Liver (tissue), 9 donors: Measurements from ENCODE around the gene GPR173. TPM values are rescaled to one million over a fixed set of nuclear protein-coding genes. Genes with fewer than 3 reads are reported as not detected.

ENCODE experiments used
- DNase-seq: peaks from one replicate; pipeline ENCODE4 v3.0.0-alpha.2; 2017; ENCODE audit warnings: low spot score
- H3K27ac ChIP-seq, 2 donors: one replicate each; pipeline ENCODE4 v1.7.0; 2013; ENCODE audit warnings: inconsistent platforms in 2 of 2, low read length in 2 of 2, control low read depth in 1 of 2, low read depth in 1 of 2, mild to moderate bottlenecking in 1 of 2
- H3K27me3 ChIP-seq, 4 donors: one replicate each; pipeline versions ENCODE4 v1.6.1 to v1.7.0; 2013; ENCODE audit warnings: low read length in 3 of 4, inconsistent platforms in 1 of 4, mild to moderate bottlenecking in 1 of 4, moderate library complexity in 1 of 4; ENCODE audit not compliant: control insufficient read depth in 4 of 4, insufficient read depth in 4 of 4
- H3K36me3 ChIP-seq, 4 donors: one replicate each; pipeline versions ENCODE4 v1.6.1 to v1.7.0; 2013; ENCODE audit warnings: low read length in 3 of 4, mild to moderate bottlenecking in 3 of 4, low read depth in 1 of 4, moderate library complexity in 1 of 4; ENCODE audit not compliant: control insufficient read depth in 4 of 4, insufficient read depth in 3 of 4
- H3K4me1 ChIP-seq, 4 donors: one replicate each; pipeline versions ENCODE4 v1.6.1 to v1.7.0; 2013; ENCODE audit warnings: low read length in 3 of 4, mild to moderate bottlenecking in 3 of 4, moderate library complexity in 1 of 4; ENCODE audit not compliant: control insufficient read depth in 4 of 4, insufficient read depth in 4 of 4
- H3K4me3 ChIP-seq, 3 donors: one replicate each; pipeline versions ENCODE4 v1.6.1 to v1.7.0; 2013; ENCODE audit warnings: low read length in 3 of 3, control low read depth in 1 of 3, low read depth in 1 of 3, mild to moderate bottlenecking in 1 of 3
- H3K9ac ChIP-seq, 2 donors: one replicate each; pipeline ENCODE4 v1.7.0; 2013; ENCODE audit warnings: low read length in 2 of 2, mild to moderate bottlenecking in 2 of 2, moderate library complexity in 2 of 2, control low read depth in 1 of 2, low read depth in 1 of 2
- H3K9me3 ChIP-seq, 4 donors: one replicate each; pipeline versions ENCODE4 v1.6.1 to v1.7.0; 2013; ENCODE audit warnings: low read length in 3 of 4; ENCODE audit not compliant: control insufficient read depth in 4 of 4
- EGR1 ChIP-seq, 2 donors: IDR thresholded peaks; 2 replicates each; pipeline ENCODE4 v1.6.1; 2016 to 2018; ENCODE audit warnings: antibody characterized with exemption in 2 of 2, low read depth in 2 of 2
- FOXA1 ChIP-seq: IDR thresholded peaks from 2 replicates; pipeline ENCODE4 v1.6.1; 2016; ENCODE audit warnings: antibody characterized with exemption
- FOXA2 ChIP-seq: IDR thresholded peaks from 2 replicates; pipeline ENCODE4 v1.6.1; 2016; ENCODE audit warnings: antibody characterized with exemption
- GABPA ChIP-seq, 2 donors: IDR thresholded peaks in 1 of 2; conservative IDR thresholded peaks in 1 of 2; 2 replicates each; pipeline ENCODE4 v1.6.1; 2016; ENCODE audit warnings: antibody characterized with exemption in 2 of 2, mild to moderate bottlenecking in 1 of 2, moderate library complexity in 1 of 2
- HNF4A ChIP-seq, 2 donors: conservative IDR thresholded peaks; 2 replicates each; pipeline ENCODE4 v1.6.1; 2016; ENCODE audit warnings: antibody characterized with exemption in 2 of 2, mild to moderate bottlenecking in 2 of 2
- JUND ChIP-seq, 2 donors: IDR thresholded peaks; 2 replicates each; pipeline ENCODE4 v1.6.1; 2016; ENCODE audit warnings: antibody characterized with exemption in 2 of 2
- NR2F2 ChIP-seq: IDR thresholded peaks from 2 replicates; pipeline ENCODE4 v1.6.1; 2016; ENCODE audit warnings: antibody characterized with exemption
- RAD21 ChIP-seq, 2 donors: IDR thresholded peaks; 2 replicates each; pipeline ENCODE4 v1.6.1; 2016; ENCODE audit warnings: antibody characterized with exemption in 2 of 2, mild to moderate bottlenecking in 2 of 2
- RXRA ChIP-seq, 2 donors: IDR thresholded peaks; 2 replicates each; pipeline ENCODE4 v1.6.1; 2017 to 2018; ENCODE audit warnings: antibody characterized with exemption in 2 of 2, mild to moderate bottlenecking in 1 of 2
- SP1 ChIP-seq: IDR thresholded peaks from 2 replicates; pipeline ENCODE4 v1.6.1; 2018; ENCODE audit warnings: antibody characterized with exemption, mild to moderate bottlenecking
- TAF1 ChIP-seq: conservative IDR thresholded peaks from 2 replicates; pipeline ENCODE4 v1.6.1; 2016; ENCODE audit warnings: antibody characterized with exemption, mild to moderate bottlenecking
- YY1 ChIP-seq: IDR thresholded peaks from 2 replicates; pipeline ENCODE4 v1.6.1; 2016; ENCODE audit warnings: antibody characterized with exemption, mild to moderate bottlenecking
- WGBS: extraction: QIAGEN DNeasy Blood & Tissue Kit; methylation state at CpG from one replicate; pipeline ENCODE4 v1.1.7; 2013; 5-methylcytosine and 5-hydroxymethylcytosine counted together
- polyA plus RNA-seq, 2 donors: library from polyadenylated mRNA; stranded (reverse) in 1 of 2; unstranded in 1 of 2; fragments of 200-250 nt in 1 of 2; fragments of >200 nt in 1 of 2; fragmentation: Nextera tagmentation in 1 of 2; extraction: Ambion mirVana in 1 of 2; gene quantifications; one replicate each; pipeline versions ENCODE4 v1.2.1 to v1.2.3, GENCODE V29; 2013 to 2015
- total RNA-seq, 2 donors: library from RNA; depleted of rRNA; stranded (reverse); fragments of >200 nt; gene quantifications; one replicate each; pipeline ENCODE4 v1.2.3, GENCODE V29; 2014
- TF ChIP-seq, protein P1 (sequence below): IDR thresholded peaks from 2 replicates; pipeline ENCODE4 v1.6.1; 2016; ENCODE audit warnings: antibody characterized with exemption
- TF ChIP-seq, protein P2 (sequence below): IDR thresholded peaks from 2 replicates; pipeline ENCODE4 v1.6.1; 2016; ENCODE audit warnings: antibody characterized with exemption
- TF ChIP-seq, protein P3 (sequence below): IDR thresholded peaks from 2 replicates; pipeline ENCODE4 v1.6.1; 2016; ENCODE audit warnings: antibody characterized with exemption
- TF ChIP-seq, protein P4 (sequence below): fragments of 150-350 bp; IDR thresholded peaks from 2 replicates; pipeline ENCODE4 v1.5.1; 2017; ENCODE audit warnings: improper control_type of control experiment, low read depth, low read length; ENCODE audit not compliant: missing input control
- donor health status: healthy.
- donor health status: healthy.
- donor health status: healthy.
- donor health status: healthy.
- donor health status: healthy.

Gene GPR173
- total and polyA plus RNA-seq, 4 donors = 0.07 to 0.61 (median 0.25) TPM; not detected in 1

DNA sequence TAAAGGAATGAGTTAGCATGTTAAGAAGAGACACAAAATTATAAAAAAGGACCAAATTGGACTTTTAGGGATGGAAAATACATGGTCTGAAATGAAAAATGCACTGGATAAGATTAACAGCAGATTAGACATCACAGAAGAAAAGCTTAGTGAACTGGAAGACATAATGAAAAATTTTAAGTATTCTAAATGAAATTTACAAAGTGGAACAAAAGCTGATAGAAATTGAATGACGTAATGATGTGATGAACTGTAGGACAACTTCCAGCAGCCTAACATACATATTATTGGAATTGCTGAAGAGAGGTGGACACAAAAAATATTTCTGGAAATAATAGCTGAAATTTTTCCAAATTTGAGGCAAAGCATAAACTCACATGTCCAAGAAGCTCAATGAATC lies 39.6 kb upstream of the GPR173 start:
- Histone ChIP-seq H3K9ac (no peak overlapping the region), H3K4me3 (no peak overlapping the region), H3K36me3 (no peaks in the 10 kb centered on the region), H3K27ac (no peak overlapping the region), H3K9me3 (peaks cover 0 to 3% (median 0%) of the 10 kb centered on the region in 4 donors), H3K27me3 (peaks cover 0 to 3% (median 0%) of the 10 kb centered on the region in 4 donors), H3K4me1 (no peaks in the 10 kb centered on the region)
- DNase-seq = no peak
- 82% methylated on average over 1 of the region's 1 CpG for WGBS
- TF ChIP-seq FOXA1 (no peak), GABPA (IDR thresholded peaks at IDR 0.05 in 1 of 2, conservative IDR thresholded peaks at IDR 0.05 in 1 of 2) (no peak), EGR1 (IDR thresholded peaks at IDR 0.05; ENCODE audit: low read depth in 2 of 2) (no peak), FOXA2 (no peak), YY1 (no peak), RAD21 (IDR thresholded peaks at IDR 0.05) (no peak), JUND (IDR thresholded peaks at IDR 0.05) (no peak), SP1 (no peak), RXRA (IDR thresholded peaks at IDR 0.05) (no peak), TAF1 (no peak)
- TF ChIP-seq, protein P1, sequence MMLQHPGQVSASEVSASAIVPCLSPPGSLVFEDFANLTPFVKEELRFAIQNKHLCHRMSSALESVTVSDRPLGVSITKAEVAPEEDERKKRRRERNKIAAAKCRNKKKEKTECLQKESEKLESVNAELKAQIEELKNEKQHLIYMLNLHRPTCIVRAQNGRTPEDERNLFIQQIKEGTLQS = no peak
- TF ChIP-seq, protein P2, sequence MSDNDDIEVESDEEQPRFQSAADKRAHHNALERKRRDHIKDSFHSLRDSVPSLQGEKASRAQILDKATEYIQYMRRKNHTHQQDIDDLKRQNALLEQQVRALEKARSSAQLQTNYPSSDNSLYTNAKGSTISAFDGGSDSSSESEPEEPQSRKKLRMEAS = no peak
- TF ChIP-seq, protein P3, sequence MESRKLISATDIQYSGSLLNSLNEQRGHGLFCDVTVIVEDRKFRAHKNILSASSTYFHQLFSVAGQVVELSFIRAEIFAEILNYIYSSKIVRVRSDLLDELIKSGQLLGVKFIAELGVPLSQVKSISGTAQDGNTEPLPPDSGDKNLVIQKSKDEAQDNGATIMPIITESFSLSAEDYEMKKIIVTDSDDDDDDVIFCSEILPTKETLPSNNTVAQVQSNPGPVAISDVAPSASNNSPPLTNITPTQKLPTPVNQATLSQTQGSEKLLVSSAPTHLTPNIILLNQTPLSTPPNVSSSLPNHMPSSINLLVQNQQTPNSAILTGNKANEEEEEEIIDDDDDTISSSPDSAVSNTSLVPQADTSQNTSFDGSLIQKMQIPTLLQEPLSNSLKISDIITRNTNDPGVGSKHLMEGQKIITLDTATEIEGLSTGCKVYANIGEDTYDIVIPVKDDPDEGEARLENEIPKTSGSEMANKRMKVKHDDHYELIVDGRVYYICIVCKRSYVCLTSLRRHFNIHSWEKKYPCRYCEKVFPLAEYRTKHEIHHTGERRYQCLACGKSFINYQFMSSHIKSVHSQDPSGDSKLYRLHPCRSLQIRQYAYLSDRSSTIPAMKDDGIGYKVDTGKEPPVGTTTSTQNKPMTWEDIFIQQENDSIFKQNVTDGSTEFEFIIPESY = no peak
- TF ChIP-seq, protein P4, sequence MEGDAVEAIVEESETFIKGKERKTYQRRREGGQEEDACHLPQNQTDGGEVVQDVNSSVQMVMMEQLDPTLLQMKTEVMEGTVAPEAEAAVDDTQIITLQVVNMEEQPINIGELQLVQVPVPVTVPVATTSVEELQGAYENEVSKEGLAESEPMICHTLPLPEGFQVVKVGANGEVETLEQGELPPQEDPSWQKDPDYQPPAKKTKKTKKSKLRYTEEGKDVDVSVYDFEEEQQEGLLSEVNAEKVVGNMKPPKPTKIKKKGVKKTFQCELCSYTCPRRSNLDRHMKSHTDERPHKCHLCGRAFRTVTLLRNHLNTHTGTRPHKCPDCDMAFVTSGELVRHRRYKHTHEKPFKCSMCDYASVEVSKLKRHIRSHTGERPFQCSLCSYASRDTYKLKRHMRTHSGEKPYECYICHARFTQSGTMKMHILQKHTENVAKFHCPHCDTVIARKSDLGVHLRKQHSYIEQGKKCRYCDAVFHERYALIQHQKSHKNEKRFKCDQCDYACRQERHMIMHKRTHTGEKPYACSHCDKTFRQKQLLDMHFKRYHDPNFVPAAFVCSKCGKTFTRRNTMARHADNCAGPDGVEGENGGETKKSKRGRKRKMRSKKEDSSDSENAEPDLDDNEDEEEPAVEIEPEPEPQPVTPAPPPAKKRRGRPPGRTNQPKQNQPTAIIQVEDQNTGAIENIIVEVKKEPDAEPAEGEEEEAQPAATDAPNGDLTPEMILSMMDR = no peak

DNA sequence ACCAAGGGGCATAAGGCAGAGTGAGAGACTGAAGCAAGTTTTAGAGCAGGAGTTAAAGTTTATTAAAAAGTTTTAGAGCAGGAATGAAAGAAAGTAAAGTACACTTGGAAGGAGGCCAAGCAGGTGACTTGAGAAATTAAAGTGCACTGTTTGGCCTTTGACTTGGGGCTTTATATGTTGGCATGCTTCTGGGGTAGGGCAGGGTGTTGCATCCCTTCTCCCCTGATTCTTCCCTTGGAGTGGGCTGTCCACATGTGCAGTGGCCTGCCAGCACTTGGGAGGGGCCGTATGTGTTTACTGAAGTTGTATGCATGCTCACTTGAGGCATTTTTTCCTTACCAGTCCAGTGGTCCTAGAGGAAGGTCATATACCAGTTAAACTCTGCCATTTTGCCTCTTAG lies 35.3 kb upstream of the GPR173 start:
- DNase-seq = no peak
- TF ChIP-seq, protein P3 = no peak
- TF ChIP-seq TAF1 (no peak), HNF4A (conservative IDR thresholded peaks at IDR 0.05) (no peak), JUND (IDR thresholded peaks at IDR 0.05) (no peak), NR2F2 (no peak), EGR1 (IDR thresholded peaks at IDR 0.05; ENCODE audit: low read depth in 2 of 2) (no peak), FOXA2 (no peak), RXRA (IDR thresholded peaks at IDR 0.05) (no peak)
- TF ChIP-seq, protein P1 = no peak
- TF ChIP-seq, protein P4 = no peak
- TF ChIP-seq, protein P2 = no peak
- H3K9me3 ChIP-seq = peaks cover 0 to 3% (median 0%) of the 10 kb centered on the region in 4 donors

More for the DNA sequence above, 35.3 kb upstream of the GPR173 start:
- H3K4me3 ChIP-seq = no peak overlapping the region
- H3K36me3 ChIP-seq = no peaks in the 10 kb centered on the region
- peaks cover 0 to 3% (median 0%) of the 10 kb centered on the region in 4 donors for H3K27me3 ChIP-seq
- WGBS = 88% methylated on average over 1 of the region's 1 CpG
- H3K4me1 ChIP-seq = no peaks in the 10 kb centered on the region
- no peak overlapping the region for H3K9ac ChIP-seq
- no peak overlapping the region for H3K27ac ChIP-seq
